GM12873 (cell line): ENCODE measurements around the gene DAD1.

ENCODE experiments used
- TF ChIP-seq, protein P1 (sequence below): IDR thresholded peaks from 2 replicates; pipeline ENCODE4 v1.5.1; 2012; ENCODE audit warnings: low read depth, mild to moderate bottlenecking, moderate library complexity, low read length, control low read depth; ENCODE audit not compliant: insufficient read depth; ENCODE audit errors: missing control alignments

DAD1 gene

DNA sequence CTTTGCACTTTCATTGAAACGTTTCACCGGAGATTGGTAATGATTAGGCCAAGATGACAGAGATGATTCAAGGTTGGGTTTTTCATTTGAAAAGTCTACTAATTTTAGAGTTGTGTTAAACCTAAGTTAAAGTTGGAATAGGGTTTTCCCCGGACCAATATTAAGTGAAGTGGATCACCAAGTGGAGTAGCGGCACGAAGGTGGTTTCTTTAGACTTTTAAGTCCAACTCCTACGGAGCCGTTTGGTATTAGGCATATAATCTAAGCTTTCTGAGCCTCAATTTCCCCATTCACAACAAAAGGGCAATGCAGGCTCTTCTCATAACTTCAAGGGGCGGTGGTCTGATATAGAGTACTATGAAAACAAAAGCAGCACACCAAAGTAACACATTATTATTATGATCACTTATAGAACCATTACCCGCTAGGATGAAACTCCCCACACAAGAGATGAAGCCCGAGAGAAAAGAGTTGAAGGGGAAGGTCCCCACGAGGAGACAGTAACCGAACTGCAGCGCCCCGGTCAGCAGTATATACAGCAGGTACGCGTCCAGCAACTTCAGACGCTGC lies 413 bp downstream of the DAD1 start:
- TF ChIP-seq, protein P1, sequence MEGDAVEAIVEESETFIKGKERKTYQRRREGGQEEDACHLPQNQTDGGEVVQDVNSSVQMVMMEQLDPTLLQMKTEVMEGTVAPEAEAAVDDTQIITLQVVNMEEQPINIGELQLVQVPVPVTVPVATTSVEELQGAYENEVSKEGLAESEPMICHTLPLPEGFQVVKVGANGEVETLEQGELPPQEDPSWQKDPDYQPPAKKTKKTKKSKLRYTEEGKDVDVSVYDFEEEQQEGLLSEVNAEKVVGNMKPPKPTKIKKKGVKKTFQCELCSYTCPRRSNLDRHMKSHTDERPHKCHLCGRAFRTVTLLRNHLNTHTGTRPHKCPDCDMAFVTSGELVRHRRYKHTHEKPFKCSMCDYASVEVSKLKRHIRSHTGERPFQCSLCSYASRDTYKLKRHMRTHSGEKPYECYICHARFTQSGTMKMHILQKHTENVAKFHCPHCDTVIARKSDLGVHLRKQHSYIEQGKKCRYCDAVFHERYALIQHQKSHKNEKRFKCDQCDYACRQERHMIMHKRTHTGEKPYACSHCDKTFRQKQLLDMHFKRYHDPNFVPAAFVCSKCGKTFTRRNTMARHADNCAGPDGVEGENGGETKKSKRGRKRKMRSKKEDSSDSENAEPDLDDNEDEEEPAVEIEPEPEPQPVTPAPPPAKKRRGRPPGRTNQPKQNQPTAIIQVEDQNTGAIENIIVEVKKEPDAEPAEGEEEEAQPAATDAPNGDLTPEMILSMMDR, result no peak

DNA sequence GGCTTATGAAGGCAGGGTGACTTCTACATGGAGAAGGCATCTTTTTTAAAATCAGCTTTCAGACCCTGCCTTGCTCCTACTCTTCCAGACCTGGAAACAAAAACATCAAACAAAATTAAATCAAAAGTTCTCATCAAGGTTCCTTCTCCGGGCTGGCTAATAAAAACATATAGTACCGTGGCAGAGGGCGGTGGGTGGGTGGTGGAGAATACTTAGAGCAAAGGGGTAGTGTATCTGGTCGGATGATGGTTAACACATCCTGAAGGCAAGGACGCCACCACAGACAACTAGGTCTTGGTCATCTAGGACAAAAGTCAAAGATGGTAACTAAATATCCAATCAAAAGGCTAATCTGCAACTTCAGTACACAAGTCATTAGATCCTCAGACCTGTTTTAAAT lies 1.8 kb downstream of the DAD1 start:
- TF ChIP-seq, protein P1, result no peak

DNA sequence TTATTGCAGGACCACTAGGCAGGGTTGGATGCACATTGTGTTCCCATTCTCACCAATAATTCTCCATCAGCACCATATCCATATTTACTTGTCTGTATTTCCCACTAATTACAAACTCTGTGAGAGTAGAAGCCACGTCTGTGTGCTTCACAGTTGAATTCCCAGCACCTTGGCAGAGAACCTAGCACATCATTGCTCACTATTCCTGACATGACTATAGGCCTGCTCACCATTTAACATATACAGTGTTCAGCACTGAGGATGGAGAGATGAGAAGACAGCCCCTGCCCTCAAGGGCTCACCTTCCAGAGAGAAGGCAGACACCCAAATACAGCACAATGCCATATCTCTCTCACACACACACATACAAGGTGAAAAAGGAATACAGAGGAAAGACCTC lies 5.0 kb downstream of the DAD1 start:
- TF ChIP-seq, protein P1, result no peak

DNA sequence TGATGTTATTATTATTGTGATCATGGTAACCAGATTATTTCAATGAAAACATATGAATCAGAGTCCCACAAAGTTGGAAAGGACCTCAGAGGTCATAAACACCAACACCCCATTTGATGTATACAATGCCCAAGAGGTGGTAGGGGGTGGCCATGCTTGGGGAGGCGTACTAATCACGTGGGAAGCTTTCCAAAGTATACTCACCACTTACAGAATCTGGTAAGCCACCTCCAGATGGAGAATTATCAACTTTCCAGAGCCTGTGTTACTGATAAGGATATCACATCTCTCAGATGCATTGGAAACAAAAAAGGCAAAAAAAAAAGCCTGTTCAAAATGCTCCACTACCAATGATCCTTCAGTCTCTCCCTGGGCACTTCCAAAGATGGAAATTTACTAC lies 8.4 kb downstream of the DAD1 start:
- TF ChIP-seq, protein P1, result no peak

DNA sequence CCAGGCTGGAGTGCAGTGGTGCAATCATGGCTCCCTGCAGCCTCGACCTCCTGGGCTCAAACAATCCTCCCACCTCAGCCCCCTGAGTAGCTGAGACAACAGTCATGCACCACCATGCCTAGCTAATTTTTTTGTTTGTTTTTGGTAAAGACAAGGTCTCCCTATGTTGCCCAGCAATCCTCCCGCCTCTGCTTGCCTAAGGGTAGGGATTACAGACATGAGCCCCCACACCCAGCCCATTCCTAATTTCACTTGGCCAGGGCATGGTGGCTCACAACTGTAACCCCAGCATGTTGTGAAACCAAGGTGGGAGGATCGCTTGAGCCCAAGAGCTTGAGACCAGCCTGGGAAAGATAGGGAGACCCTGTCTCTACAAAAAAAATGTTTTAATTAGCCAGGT lies 9.1 kb downstream of the DAD1 start:
- TF ChIP-seq, protein P1, result no peak

DNA sequence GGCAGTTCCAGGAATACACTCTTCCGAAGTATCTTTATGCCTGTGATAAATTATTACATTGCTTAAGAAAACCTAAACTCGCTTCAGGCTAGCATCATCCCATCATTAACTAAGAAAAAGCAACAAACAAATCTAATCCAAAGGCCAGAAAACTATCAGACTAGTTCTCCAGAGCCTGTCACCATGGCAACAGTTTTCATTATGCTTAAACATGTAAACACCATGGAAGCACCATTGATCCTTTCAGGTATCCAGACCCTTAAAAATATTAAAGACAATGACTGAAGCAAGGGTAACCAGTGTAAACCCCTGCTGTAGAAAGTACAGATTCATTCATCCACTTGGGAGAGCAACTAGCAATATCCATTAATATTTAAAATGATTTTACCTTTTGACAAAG lies 9.8 kb downstream of the DAD1 start:
- TF ChIP-seq, protein P1, result no peak

DNA sequence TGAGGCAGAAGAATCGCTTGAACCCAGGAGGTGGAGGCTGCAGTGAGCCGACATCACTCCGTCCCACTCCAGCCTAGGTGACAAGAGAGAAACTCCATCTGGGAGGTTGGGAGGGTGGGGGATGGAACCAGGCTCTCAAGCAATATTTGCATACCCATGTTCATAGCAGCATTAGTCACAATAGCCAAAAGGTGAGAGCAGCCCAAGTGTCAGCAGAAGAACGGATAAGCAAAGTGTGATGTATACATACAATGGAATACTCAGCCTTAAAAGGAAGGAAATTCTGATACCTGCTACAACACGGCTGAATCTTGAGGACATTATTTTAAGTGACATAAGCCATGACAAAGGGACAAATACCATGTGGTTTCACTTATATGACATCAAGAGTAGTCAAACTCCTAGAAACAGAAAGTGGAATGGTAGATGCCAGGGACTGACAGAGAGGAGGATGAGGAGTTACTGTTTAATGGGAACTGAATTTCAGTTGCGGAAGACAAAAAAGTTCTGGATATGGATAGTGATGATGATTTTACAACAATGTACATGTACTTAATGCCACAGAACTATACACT lies 11.6 kb downstream of the DAD1 start:
- TF ChIP-seq, protein P1, result no peak
